ENCODE measurements around the gene DPP4. TPM values are rescaled to one million over a fixed set of nuclear protein-coding genes. Genes with fewer than 3 reads are reported as not detected.

DPP4 gene
- total and polyA plus RNA-seq, 4 experiments from 2014 or later = 38.5 to 124 (median 72.5) TPM

GRCh38 chr2:162070228-162070936 lies 3.6 kb downstream of the DPP4 start:
- H3K4me3 Mint-ChIP-seq = peak overlapping the region in 7 of 8 donors; percentile 38 to 99 (median 64)
- Histone ChIP-seq H3K36me3 (ENCODE audit: insufficient read depth, low read length) (no peaks in the 10 kb centered on the region), H3K27me3 (ENCODE audit: insufficient read depth, low read length) (no peaks in the 10 kb centered on the region), H3K4me1 (ENCODE audit: insufficient read depth, low read length) (peaks cover 56% of the 10 kb centered on the region), H3K9me3 (ENCODE audit: control insufficient read depth in 1 of 2, low read length in 2 of 2) (no peaks in the 10 kb centered on the region), H3K27ac (ENCODE audit: low read depth, low read length) (no peak overlapping the region), H3K4me3 (ENCODE audit: low read length in 2 of 2) (no peak overlapping the region)
- H3K27ac Mint-ChIP-seq = peak overlapping the region in 6 of 7 donors; percentile 7 to 86 (median 46)
- intact Hi-C loops (cut with micrococcal nuclease) = loop anchor here (5.0 kb wide), 2 partner anchors 52 to 118 kb away; no protein-coding TSS in a partner anchor
- CTCF ChIA-PET (ENCODE audit: partially characterized antibody) = interaction anchor here (1.6 to 7.1 kb wide), 2 partner anchors 12 to 78 kb away, joined by 4 to 60 read pairs; no protein-coding TSS in a partner anchor
- peaks cover 48 to 87% (median 65%) of the 10 kb centered on the region in 4 donors for H3K4me1 Mint-ChIP-seq
- H3K9me3 Mint-ChIP-seq = no peaks in the 10 kb centered on the region
- no peak for DNase-seq
- peaks cover 24 to 33% of the 10 kb centered on the region in 2 donors for H3K36me3 Mint-ChIP-seq
- H3K27me3 Mint-ChIP-seq = no peaks in the 10 kb centered on the region
- POLR2A ChIA-PET (ENCODE audit: partially characterized antibody) = interaction anchor here (5.2 to 5.7 kb wide), 2 partner anchors 12 to 59 kb away, joined by 75 to 114 read pairs; no protein-coding TSS in a partner anchor

GRCh38 chr2:162069267-162069903 lies 4.6 kb downstream of the DPP4 start:
- Mint-ChIP-seq H3K36me3 (peaks cover 21 to 34% of the 10 kb centered on the region in 2 donors), H3K27me3 (no peaks in the 10 kb centered on the region), H3K4me3 (peak overlapping the region in 4 of 8 donors; percentile 22 to 58 (median 34)), H3K4me1 (peaks cover 49 to 86% (median 65%) of the 10 kb centered on the region in 4 donors), H3K27ac (peak overlapping the region in 5 of 7 donors; percentile 28 to 87 (median 54)), H3K9me3 (no peaks in the 10 kb centered on the region)
- H3K27ac ChIP-seq (ENCODE audit: low read depth, low read length) = no peak overlapping the region
- H3K36me3 ChIP-seq (ENCODE audit: insufficient read depth, low read length) = no peaks in the 10 kb centered on the region
- no peak for DNase-seq
- intact Hi-C loops (cut with micrococcal nuclease) = no loop called here
- no peaks in the 10 kb centered on the region for H3K27me3 ChIP-seq (ENCODE audit: insufficient read depth, low read length)
- H3K4me3 ChIP-seq (ENCODE audit: low read length in 2 of 2) = no peak overlapping the region
- no peaks in the 10 kb centered on the region for H3K9me3 ChIP-seq (ENCODE audit: control insufficient read depth in 1 of 2, low read length in 2 of 2)
- POLR2A ChIA-PET (ENCODE audit: partially characterized antibody) = interaction anchor here (1.0 to 1.6 kb wide), 2 partner anchors 12 to 18 kb away, joined by 3 to 9 read pairs; no protein-coding TSS in a partner anchor
- H3K4me1 ChIP-seq (ENCODE audit: insufficient read depth, low read length) = peaks cover 55% of the 10 kb centered on the region
- CTCF ChIA-PET (ENCODE audit: partially characterized antibody) = interaction anchor here (1.2 to 1.3 kb wide), 2 partner anchors 10 to 56 kb away, joined by 3 to 7 read pairs; no protein-coding TSS in a partner anchor

GRCh38 chr2:162067596-162067995 lies 6.4 kb downstream of the DPP4 start:
- Mint-ChIP-seq H3K27me3 (no peaks in the 10 kb centered on the region), H3K27ac (peak overlapping the region in 4 of 7 donors; percentile 4 to 54 (median 20)), H3K4me3 (peak overlapping the region in 1 of 8 donors; percentile 26), H3K36me3 (peaks cover 18 to 34% of the 10 kb centered on the region in 2 donors), H3K4me1 (peaks cover 59 to 93% (median 74%) of the 10 kb centered on the region in 4 donors), H3K9me3 (no peaks in the 10 kb centered on the region)
- H3K4me1 ChIP-seq (ENCODE audit: insufficient read depth, low read length) = peaks cover 70% of the 10 kb centered on the region
- no peak for DNase-seq
- H3K27ac ChIP-seq (ENCODE audit: low read depth, low read length) = no peak overlapping the region
- no peak overlapping the region for H3K4me3 ChIP-seq (ENCODE audit: low read length in 2 of 2)
- no peaks in the 10 kb centered on the region for H3K27me3 ChIP-seq (ENCODE audit: insufficient read depth, low read length)
- no peaks in the 10 kb centered on the region for H3K36me3 ChIP-seq (ENCODE audit: insufficient read depth, low read length)
- ChIA-PET POLR2A (ENCODE audit: partially characterized antibody) (interaction anchor here (0.6 kb wide), 1 partner anchor 12 kb away, joined by 3 read pairs; no protein-coding TSS in a partner anchor), CTCF (ENCODE audit: partially characterized antibody) (no interaction called here)
- no peaks in the 10 kb centered on the region for H3K9me3 ChIP-seq (ENCODE audit: control insufficient read depth in 1 of 2, low read length in 2 of 2)
- intact Hi-C loops (cut with micrococcal nuclease) = no loop called here

- H3K27me3 ChIP-seq (ENCODE audit: insufficient read depth, low read length) = no peaks in the 10 kb centered on the region
- no peaks in the 10 kb centered on the region for H3K36me3 ChIP-seq (ENCODE audit: insufficient read depth, low read length)
- ChIA-PET CTCF (ENCODE audit: partially characterized antibody) (no interaction called here), POLR2A (ENCODE audit: partially characterized antibody) (interaction anchor here (1.0 to 3.9 kb wide), 3 partner anchors 8 to 55 kb away, joined by 3 to 33 read pairs (median 14); partner anchors contain the start of gene DPP4)
- Mint-ChIP-seq H3K9me3 (peaks cover 0 to 2% (median 0%) of the 10 kb centered on the region in 8 donors), H3K36me3 (peaks cover 12 to 27% of the 10 kb centered on the region in 2 donors), H3K27ac (peak overlapping the region; percentile 64 to 96 (median 81)), H3K4me3 (no peak overlapping the region), H3K4me1 (peaks cover 55 to 89% (median 71%) of the 10 kb centered on the region in 4 donors), H3K27me3 (no peaks in the 10 kb centered on the region)
- peaks cover 60% of the 10 kb centered on the region for H3K4me1 ChIP-seq (ENCODE audit: insufficient read depth, low read length)
- H3K27ac ChIP-seq (ENCODE audit: low read depth, low read length) = no peak overlapping the region
- no peak overlapping the region for H3K4me3 ChIP-seq (ENCODE audit: low read length in 2 of 2)
- no peak for DNase-seq
- H3K9me3 ChIP-seq (ENCODE audit: control insufficient read depth in 1 of 2, low read length in 2 of 2) = no peaks in the 10 kb centered on the region
- intact Hi-C loops (cut with micrococcal nuclease) = no loop called here
These were observed 8.2 kb downstream of the DPP4 start for GRCh38 chr2:162065767-162066166.

- H3K27me3 ChIP-seq (ENCODE audit: insufficient read depth, low read length) = no peaks in the 10 kb centered on the region
- peak overlapping the region; percentile 86 to 97 (median 96) for H3K27ac Mint-ChIP-seq
- peak overlapping the region in 1 of 2 donors; percentile 6 for H3K4me3 ChIP-seq (ENCODE audit: low read length in 2 of 2)
- H3K9me3 Mint-ChIP-seq = peaks cover 0 to 2% (median 0%) of the 10 kb centered on the region in 8 donors
- ChIA-PET POLR2A (ENCODE audit: partially characterized antibody) (interaction anchor here (0.6 to 3.9 kb wide), 9 partner anchors 9 to 111 kb away, joined by 3 to 33 read pairs (median 3); partner anchors contain the start of gene DPP4), CTCF (ENCODE audit: partially characterized antibody) (interaction anchor here (1.5 to 2.1 kb wide), 3 partner anchors 9 to 56 kb away, joined by 3 to 7 read pairs (median 4); no protein-coding TSS in a partner anchor)
- peaks cover 62% of the 10 kb centered on the region for H3K4me1 ChIP-seq (ENCODE audit: insufficient read depth, low read length)
- peak in 3 of 5 donors; percentile 26 to 33 (median 30) for DNase-seq
- H3K36me3 ChIP-seq (ENCODE audit: insufficient read depth, low read length) = no peaks in the 10 kb centered on the region
- peaks cover 53 to 92% (median 73%) of the 10 kb centered on the region in 4 donors for H3K4me1 Mint-ChIP-seq
- H3K27me3 Mint-ChIP-seq = no peaks in the 10 kb centered on the region
- H3K36me3 Mint-ChIP-seq = peaks cover 17 to 27% of the 10 kb centered on the region in 2 donors
- peak overlapping the region; percentile 56 for H3K27ac ChIP-seq (ENCODE audit: low read depth, low read length)
- no peaks in the 10 kb centered on the region for H3K9me3 ChIP-seq (ENCODE audit: control insufficient read depth in 1 of 2, low read length in 2 of 2)
- intact Hi-C loops (cut with micrococcal nuclease) = loop anchor here (1.0 kb wide), 1 partner anchor 8 kb away; no protein-coding TSS in a partner anchor
- peak overlapping the region; percentile 67 to 90 (median 84) for H3K4me3 Mint-ChIP-seq
These were observed 10.1 kb downstream of the DPP4 start for GRCh38 chr2:162063899-162064298.

- POLR2A ChIA-PET (ENCODE audit: partially characterized antibody) = interaction anchor here (0.6 to 3.9 kb wide), 7 partner anchors 8 to 111 kb away, joined by 3 to 33 read pairs (median 3); partner anchors contain the start of gene DPP4
- H3K4me3 ChIP-seq (ENCODE audit: low read length in 2 of 2) = peak overlapping the region in 1 of 2 donors; percentile 6
These were observed 10.7 kb downstream of the DPP4 start for GRCh38 chr2:162063281-162063680.

More at GRCh38 chr2:162063281-162063680, 10.7 kb downstream of the DPP4 start:
- Mint-ChIP-seq H3K4me1 (peaks cover 51 to 93% (median 75%) of the 10 kb centered on the region in 4 donors), H3K4me3 (peak overlapping the region; percentile 67 to 90 (median 84)), H3K9me3 (peaks cover 0 to 2% (median 0%) of the 10 kb centered on the region in 8 donors), H3K27me3 (no peaks in the 10 kb centered on the region), H3K36me3 (peaks cover 13 to 22% of the 10 kb centered on the region in 2 donors), H3K27ac (peak overlapping the region; percentile 86 to 97 (median 96))
- Histone ChIP-seq H3K27me3 (ENCODE audit: insufficient read depth, low read length) (no peaks in the 10 kb centered on the region), H3K9me3 (ENCODE audit: control insufficient read depth in 1 of 2, low read length in 2 of 2) (no peaks in the 10 kb centered on the region), H3K27ac (ENCODE audit: low read depth, low read length) (peak overlapping the region; percentile 56), H3K36me3 (ENCODE audit: insufficient read depth, low read length) (no peaks in the 10 kb centered on the region), H3K4me1 (ENCODE audit: insufficient read depth, low read length) (peaks cover 63% of the 10 kb centered on the region)
- DNase-seq = no peak
- intact Hi-C loops (cut with micrococcal nuclease) = no loop called here
- CTCF ChIA-PET (ENCODE audit: partially characterized antibody) = interaction anchor here (1.5 to 2.1 kb wide), 3 partner anchors 10 to 56 kb away, joined by 3 to 7 read pairs (median 4); no protein-coding TSS in a partner anchor

Data from CD4-positive, alpha-beta memory T cell (primary cell).